Measurements from ENCODE around the gene CALU.

DNA sequence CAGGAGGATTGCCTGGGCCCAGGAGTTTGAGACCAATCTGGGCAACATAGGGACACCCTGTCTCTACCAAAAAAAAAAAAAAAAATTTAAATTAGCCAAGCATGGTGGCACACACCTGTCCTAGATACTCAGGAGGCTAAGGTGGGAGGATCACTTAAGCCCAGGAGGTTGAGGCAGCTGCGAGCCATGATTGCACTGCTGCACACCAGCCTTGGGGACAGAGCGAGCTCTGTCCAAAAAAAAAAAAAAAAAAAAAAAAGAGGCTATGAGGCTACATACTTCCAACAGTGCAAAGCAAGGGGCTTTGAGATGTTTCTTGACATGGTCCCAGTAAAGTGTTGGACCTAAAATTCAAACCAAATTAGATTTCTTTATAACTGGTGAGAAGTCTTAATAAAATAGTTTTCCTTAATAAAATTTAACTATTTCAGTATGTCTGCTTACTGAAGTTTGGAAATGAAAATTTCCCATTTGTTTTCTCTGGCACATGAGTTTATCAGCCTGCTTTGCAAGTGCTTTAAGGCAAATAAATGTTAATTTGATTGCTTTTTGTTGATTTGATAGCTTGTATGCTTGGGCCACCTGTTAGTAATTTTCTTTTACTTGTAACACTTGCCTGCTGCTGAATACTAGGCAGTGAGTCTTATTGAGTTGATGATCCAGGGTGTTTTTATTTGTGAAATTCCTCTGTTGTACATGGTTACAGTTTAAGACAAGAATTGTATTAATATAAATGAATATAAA is 16.1 kb downstream of the CALU start:
- TF ChIP-seq POLR2AphosphoS5 (IDR thresholded peaks at IDR 0.05) (no peak), POLR2A (IDR thresholded peaks at IDR 0.05) (no peak)
- TF ChIP-seq, protein P1, sequence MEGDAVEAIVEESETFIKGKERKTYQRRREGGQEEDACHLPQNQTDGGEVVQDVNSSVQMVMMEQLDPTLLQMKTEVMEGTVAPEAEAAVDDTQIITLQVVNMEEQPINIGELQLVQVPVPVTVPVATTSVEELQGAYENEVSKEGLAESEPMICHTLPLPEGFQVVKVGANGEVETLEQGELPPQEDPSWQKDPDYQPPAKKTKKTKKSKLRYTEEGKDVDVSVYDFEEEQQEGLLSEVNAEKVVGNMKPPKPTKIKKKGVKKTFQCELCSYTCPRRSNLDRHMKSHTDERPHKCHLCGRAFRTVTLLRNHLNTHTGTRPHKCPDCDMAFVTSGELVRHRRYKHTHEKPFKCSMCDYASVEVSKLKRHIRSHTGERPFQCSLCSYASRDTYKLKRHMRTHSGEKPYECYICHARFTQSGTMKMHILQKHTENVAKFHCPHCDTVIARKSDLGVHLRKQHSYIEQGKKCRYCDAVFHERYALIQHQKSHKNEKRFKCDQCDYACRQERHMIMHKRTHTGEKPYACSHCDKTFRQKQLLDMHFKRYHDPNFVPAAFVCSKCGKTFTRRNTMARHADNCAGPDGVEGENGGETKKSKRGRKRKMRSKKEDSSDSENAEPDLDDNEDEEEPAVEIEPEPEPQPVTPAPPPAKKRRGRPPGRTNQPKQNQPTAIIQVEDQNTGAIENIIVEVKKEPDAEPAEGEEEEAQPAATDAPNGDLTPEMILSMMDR (IDR thresholded peaks at IDR 0.05), result no peak

Data from stomach (tissue), 4 donors.